MM.1S (cell line): ENCODE data around the gene CYP27C1.
"Not testable (repeated sequence)": the region's sequence is repeated elsewhere in the genome, so short reads cannot be mapped to it uniquely, and the experiment has no call there.

Experiments
- DNase-seq: peaks from one replicate; pipeline ENCODE4 v3.0.0-alpha.2; 2015
- H2AFZ ChIP-seq: fragments of 300-600 bp; sonication (generic); 2 replicates; pipeline ENCODE4 v1.6.0; 2016; ENCODE audit warnings: antibody characterized with exemption, low read length
- H3F3A ChIP-seq: fragments of 300-600 bp; sonication (generic); 2 replicates; pipeline ENCODE4 v1.6.1; 2016; ENCODE audit warnings: mild to moderate bottlenecking, antibody characterized with exemption, low read length, moderate library complexity, mixed read lengths; ENCODE audit not compliant: insufficient read depth
- H3K27ac ChIP-seq: fragments of 300-600 bp; sonication (generic); 2 replicates; pipeline ENCODE4 v1.5.1; 2016; ENCODE audit warnings: mild to moderate bottlenecking, low read length
- H3K27me3 ChIP-seq: fragments of 300-600 bp; sonication (generic); replicated peaks from 2 replicates; pipeline ENCODE4 v1.6.0; 2016; ENCODE audit warnings: low read length; ENCODE audit not compliant: insufficient read depth
- H3K36me3 ChIP-seq: fragments of 300-600 bp; sonication (generic); replicated peaks from 2 replicates; pipeline ENCODE4 v1.6.1; 2016; ENCODE audit warnings: mild to moderate bottlenecking, low read length, mixed read lengths; ENCODE audit not compliant: insufficient read depth
- H3K4me1 ChIP-seq: fragments of 300-600 bp; sonication (generic); 2 replicates; pipeline ENCODE4 v1.6.1; 2016; ENCODE audit warnings: low read length, mixed read lengths
- H3K4me2 ChIP-seq: fragments of 300-600 bp; sonication (generic); 2 replicates; pipeline ENCODE4 v1.6.0; 2016; ENCODE audit warnings: low read depth, low read length
- H3K4me3 ChIP-seq: fragments of 300-600 bp; sonication (generic); 2 replicates; pipeline ENCODE4 v1.5.1; 2016; ENCODE audit warnings: low read length, mixed read lengths
- H3K79me2 ChIP-seq: fragments of 300-600 bp; sonication (generic); 2 replicates; pipeline ENCODE4 v1.6.1; 2016; ENCODE audit warnings: mixed run types, low read length, mixed read lengths
- H3K9ac ChIP-seq: fragments of 300-600 bp; sonication (generic); 2 replicates; pipeline ENCODE4 v1.6.1; 2016; ENCODE audit warnings: low read length, mixed read lengths
- H3K9me2 ChIP-seq: fragments of 300-600 bp; sonication (generic); replicated peaks from 2 replicates; pipeline ENCODE4 v1.6.1; 2016; ENCODE audit warnings: mild to moderate bottlenecking, low read length, mixed read lengths; ENCODE audit not compliant: insufficient read depth
- H3K9me3 ChIP-seq: fragments of 300-600 bp; sonication (generic); replicated peaks from 2 replicates; pipeline ENCODE4 v1.6.1; 2016; ENCODE audit warnings: mild to moderate bottlenecking, low read length, mixed read lengths; ENCODE audit not compliant: insufficient read depth
- H4K20me1 ChIP-seq: fragments of 300-600 bp; sonication (generic); 2 replicates; pipeline ENCODE4 v1.6.1; 2016; ENCODE audit warnings: mild to moderate bottlenecking, low read length, moderate library complexity, mixed read lengths; ENCODE audit not compliant: insufficient read depth
- CTCF ChIP-seq: fragments of 300-600 bp; sonication (generic); IDR thresholded peaks from 2 replicates; pipeline ENCODE4 v1.5.1; 2016; ENCODE audit warnings: antibody characterized with exemption, low read length, mixed read lengths
- EZH2 ChIP-seq: fragments of 300-600 bp; sonication (generic); optimal IDR thresholded peaks from 2 replicates; pipeline ENCODE3; 2017; ENCODE audit warnings: low read depth, mild to moderate bottlenecking, antibody characterized with exemption, low read length, mixed read lengths
- EZH2phosphoT487 ChIP-seq: fragments of 300-600 bp; sonication (generic); IDR thresholded peaks from 2 replicates; pipeline ENCODE4 v1.6.1; 2018; ENCODE audit warnings: antibody characterized with exemption, low read length

Gene CYP27C1

DNA sequence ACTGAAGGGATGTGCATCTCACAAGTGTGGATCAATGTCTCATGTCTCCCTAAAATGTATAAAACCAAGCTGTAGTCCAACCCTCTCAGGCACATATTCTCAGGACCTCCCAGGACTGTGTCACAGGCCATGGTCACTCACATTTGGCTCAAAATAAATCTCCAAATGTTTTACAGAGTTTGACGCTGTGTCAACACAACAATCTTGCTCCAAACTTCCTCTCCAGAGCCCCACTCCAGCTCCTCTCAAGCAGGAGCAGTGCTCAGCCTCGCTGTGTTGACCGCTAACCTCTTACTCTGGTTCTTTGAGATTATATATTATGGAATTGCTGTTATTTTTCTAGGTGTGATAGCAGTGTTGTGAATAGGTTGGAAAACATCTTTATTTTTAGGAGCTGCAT lies 56.2 kb downstream of the CYP27C1 start:
- Histone ChIP-seq H4K20me1 (no peaks in the 10 kb centered on the region), H3K4me1 (no peaks in the 10 kb centered on the region), H3K27ac (no peak overlapping the region), H3K9me3 (no peaks in the 10 kb centered on the region), H2AFZ (no peak overlapping the region), H3F3A (no peaks in the 10 kb centered on the region), H3K4me3 (no peak overlapping the region), H3K36me3 (no peaks in the 10 kb centered on the region), H3K27me3 (no peaks in the 10 kb centered on the region), H3K79me2 (no peaks in the 10 kb centered on the region), H3K9ac (no peak overlapping the region), H3K9me2 (no peaks in the 10 kb centered on the region), H3K4me2 (no peak overlapping the region)
- TF ChIP-seq EZH2 (no peak), EZH2phosphoT487 (no peak)
- DNase-seq: no peak

DNA sequence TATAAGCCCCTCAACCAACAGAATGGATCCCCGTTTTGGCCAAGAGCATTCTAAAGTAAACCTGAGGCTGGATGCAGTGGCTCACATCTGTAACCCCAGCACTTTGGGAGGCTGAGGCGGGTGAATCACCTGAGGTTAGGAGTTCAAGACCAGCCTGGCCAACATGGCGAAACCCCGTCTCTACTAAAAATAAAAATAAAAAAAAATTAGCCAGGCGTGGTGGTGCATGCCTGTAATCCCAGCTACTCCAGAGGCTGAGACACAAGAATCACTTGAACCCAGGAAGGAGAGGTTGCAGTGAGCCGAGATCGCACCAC lies 57.1 kb downstream of the CYP27C1 start:
- H3K79me2 ChIP-seq, H3K9ac ChIP-seq, H3K4me3 ChIP-seq, H3K4me2 ChIP-seq, H4K20me1 ChIP-seq, H3K9me3 ChIP-seq, H3F3A ChIP-seq, DNase-seq, H3K27me3 ChIP-seq, H3K27ac ChIP-seq, H3K4me1 ChIP-seq, H3K36me3 ChIP-seq, H3K9me2 ChIP-seq, H2AFZ ChIP-seq: not testable (repeated sequence)

- Histone ChIP-seq H3K27ac (no peak overlapping the region), H3K4me2 (no peak overlapping the region), H3K9me2 (no peaks in the 10 kb centered on the region), H3K36me3 (no peaks in the 10 kb centered on the region), H3F3A (no peaks in the 10 kb centered on the region), H3K4me3 (no peak overlapping the region), H2AFZ (no peak overlapping the region), H4K20me1 (no peaks in the 10 kb centered on the region), H3K27me3 (no peaks in the 10 kb centered on the region), H3K79me2 (no peaks in the 10 kb centered on the region), H3K9me3 (no peaks in the 10 kb centered on the region), H3K9ac (no peak overlapping the region), H3K4me1 (no peaks in the 10 kb centered on the region)
- TF ChIP-seq EZH2: no peak
- no peak for TF ChIP-seq EZH2phosphoT487
- TF ChIP-seq CTCF: no peak
- no peak for DNase-seq
Observed at GRCh38 chr2:127162261-127163089, 57.6 kb downstream of the CYP27C1 start.

- no peaks in the 10 kb centered on the region for H3K79me2 ChIP-seq
- no peak overlapping the region for H3K9ac ChIP-seq
- no peaks in the 10 kb centered on the region for H3K9me3 ChIP-seq
- no peaks in the 10 kb centered on the region for H3K9me2 ChIP-seq
- no peak overlapping the region for H2AFZ ChIP-seq
- no peak overlapping the region for H3K27ac ChIP-seq
- H3K4me2 ChIP-seq: no peak overlapping the region
- no peaks in the 10 kb centered on the region for H3K27me3 ChIP-seq
- no peak for TF ChIP-seq EZH2phosphoT487
- no peak for TF ChIP-seq CTCF
- TF ChIP-seq EZH2: no peak
- H4K20me1 ChIP-seq: no peaks in the 10 kb centered on the region
- H3K4me3 ChIP-seq: no peak overlapping the region
- H3K36me3 ChIP-seq: no peaks in the 10 kb centered on the region
- DNase-seq: no peak
- H3F3A ChIP-seq: no peaks in the 10 kb centered on the region
- no peaks in the 10 kb centered on the region for H3K4me1 ChIP-seq
Observed at GRCh38 chr2:127161176-127162136, 58.6 kb downstream of the CYP27C1 start.
